NCI-H446 treated with DMSO at 0.1 percent for 48 hours (cell line): ENCODE results near the gene SEMA3B.
"Not testable (repeated sequence)": the region's sequence is repeated elsewhere in the genome, so short reads cannot be mapped to it uniquely, and the experiment has no call there.

Source experiments
- DNase-seq: peaks from one replicate; lab custom pipeline; 2025; lab: John Stamatoyannopoulos, UW

Gene SEMA3B

GRCh38 chr3:50272911-50273688 is 4.2 kb downstream of the SEMA3B start:
- DNase-seq: no peak

- DNase-seq: no peak
These were observed 4.7 kb downstream of the SEMA3B start for GRCh38 chr3:50273689-50274065.

GRCh38 chr3:50274371-50275104 is 5.6 kb downstream of the SEMA3B start:
- no peak for DNase-seq

- DNase-seq: no peak
These were observed 6.4 kb downstream of the SEMA3B start for GRCh38 chr3:50275141-50275995.

- DNase-seq: no peak
These were observed 7.2 kb downstream of the SEMA3B start for GRCh38 chr3:50275996-50276761.

DNA sequence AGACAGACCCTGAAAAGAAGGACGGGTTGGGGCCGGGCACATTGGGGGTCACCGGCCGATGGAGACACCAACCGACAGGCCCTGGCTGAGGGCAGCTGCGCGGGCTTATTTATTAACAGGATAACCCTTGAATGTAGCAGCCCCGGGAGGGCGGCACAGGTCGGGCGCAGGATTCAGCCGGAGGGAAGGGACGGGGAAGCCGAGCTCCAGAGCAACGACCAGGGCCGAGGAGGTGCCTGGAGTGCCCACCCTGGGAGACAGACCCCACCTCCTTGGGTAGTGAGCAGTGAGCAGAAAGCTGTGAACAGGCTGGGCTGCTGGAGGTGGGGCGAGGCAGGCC is 7.8 kb downstream of the SEMA3B start:
- no peak for DNase-seq

DNA sequence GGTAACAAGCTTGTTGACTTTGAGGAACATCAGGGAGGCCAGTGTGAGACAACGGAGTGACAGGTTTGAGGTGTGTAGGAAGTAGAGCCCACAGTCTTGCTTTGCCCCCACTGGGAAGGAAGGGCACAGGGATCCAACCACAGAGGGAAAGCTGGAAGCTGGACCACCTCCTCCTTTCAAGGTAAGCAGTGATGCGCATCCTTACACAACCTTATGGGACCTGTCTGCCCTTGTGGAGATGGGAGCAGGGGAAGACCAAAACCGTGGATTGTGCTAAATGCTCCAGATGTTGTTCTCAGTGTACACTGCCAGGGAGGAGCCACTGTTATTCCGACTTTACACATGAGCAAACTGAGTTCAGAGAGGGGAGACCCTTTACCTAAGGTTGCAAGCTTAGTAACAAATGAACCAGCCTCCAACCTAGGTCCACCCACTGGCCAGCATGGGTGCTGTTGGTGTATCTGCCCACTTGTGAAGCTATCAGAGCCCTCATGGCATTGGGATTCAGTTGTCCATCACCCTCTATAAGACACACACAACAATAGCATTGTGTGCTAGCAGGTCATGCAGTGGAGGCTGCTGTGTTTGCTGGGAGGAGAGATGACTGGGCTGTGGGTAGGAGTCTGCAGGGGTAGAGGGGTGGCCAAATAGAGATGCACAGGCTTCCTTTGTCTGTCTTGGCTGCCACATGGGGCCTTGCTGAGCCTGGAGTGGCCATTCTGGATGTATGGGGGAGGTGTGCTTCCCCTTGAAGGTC is 9.4 kb downstream of the SEMA3B start:
- no peak for DNase-seq

DNA sequence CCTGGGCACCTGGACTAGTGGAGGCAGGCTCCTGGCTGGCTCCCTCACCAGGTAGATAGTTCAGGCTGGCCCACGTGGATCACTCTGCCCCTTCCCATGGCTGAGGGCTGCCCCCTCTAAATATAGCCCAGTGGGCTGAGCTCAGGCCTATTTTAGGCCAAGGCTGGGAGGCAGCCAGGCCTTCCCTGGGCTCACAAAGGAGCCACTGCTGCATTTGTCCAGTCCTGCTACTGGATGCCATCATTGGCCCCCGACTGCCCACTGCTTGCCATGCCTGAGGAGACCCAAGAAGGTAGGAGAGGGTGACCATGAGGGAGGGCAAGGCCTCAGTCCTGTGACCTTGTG is 9.9 kb downstream of the SEMA3B start, which contains the start of gene LSMEM2:
TSS of gene LSMEM2 (plus strand) at position 208 of the 345 bp plus-strand sequence. CDS start at position 235, 27 bp downstream.
- no peak for DNase-seq

DNA sequence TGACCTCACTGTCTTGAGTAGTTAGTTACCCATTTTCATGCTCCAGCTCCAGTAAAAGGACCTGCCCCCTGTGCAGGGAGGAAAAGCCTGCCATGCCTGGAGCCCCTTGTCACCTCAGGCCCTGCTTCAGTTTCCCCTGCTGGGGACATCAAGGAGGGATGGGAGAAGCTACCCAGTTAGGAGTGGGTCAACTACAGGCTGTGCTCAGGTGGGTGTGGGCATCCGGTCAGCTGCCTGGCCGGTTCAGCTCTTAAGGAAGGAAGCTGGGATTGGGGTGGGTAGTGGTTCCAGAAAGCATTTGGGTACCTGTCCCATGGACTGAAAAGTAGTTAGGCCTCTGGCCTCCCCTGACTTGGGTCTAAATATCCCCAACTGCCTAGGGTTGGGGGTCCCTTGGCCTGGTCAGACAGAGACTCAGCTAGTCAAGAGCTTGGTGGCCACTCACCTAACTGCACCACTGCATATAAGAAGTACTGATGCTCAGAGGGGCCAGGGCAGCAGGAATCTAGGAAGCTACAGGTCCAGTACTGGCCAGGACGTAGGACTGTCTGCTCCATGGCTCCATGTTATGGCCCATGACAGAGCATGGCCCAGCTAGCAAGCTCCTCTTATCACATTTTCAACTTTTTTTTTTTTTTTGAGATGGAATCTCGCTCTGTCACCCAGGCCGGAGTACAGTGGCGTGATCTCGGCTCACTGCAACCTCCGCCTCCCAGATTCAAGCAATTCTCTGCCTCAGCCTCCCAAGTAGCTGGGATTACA is 10.5 kb downstream of the SEMA3B start:
- no peak for DNase-seq

GRCh38 chr3:50284121-50284520 is 15.2 kb downstream of the SEMA3B start:
- DNase-seq: not testable (repeated sequence)

DNA sequence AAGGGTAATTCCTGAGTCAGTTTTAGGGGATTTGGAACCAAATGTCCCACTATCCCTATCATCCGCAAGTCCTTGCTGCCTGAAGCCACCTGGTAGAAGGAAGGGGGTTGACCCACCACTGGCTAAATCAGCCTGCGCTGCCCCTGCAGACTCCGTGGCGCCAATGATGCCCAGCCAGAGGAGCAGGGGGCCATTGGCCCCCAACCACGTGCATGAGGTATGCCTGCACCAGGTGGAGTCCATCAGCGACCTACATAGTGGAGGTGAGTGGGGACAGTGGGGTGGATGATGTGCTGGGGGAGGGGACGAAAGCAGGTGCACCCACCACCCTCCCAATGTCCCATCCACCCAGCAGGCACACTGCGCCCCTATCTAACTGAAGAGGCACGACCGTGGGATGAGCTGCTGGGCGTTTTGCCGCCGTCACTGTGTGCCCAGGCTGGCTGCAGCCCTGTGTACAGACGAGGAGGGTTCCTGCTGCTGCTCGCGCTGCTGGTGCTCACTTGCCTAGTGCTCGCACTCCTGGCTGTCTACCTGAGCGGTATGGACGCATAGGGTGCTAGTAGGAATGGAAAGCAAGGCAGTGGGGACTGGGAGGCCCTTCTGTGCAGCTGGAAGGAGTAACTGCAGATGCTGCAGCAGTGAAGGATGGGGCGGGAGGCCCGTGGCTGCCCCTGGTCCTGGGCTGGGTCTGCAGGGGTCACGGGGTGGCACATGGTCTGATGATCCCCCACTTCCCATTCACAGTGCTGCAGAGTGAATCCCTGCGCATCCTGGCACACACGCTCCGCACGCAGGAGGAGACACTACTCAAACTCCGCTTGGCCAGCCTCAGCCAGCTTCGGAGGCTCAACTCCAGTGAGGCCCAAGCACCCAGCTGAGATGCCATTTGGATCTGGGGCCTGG is 17.6 kb downstream of the SEMA3B start:
- DNase-seq: no peak

- DNase-seq: no peak
These were observed 18.3 kb downstream of the SEMA3B start for GRCh38 chr3:50287262-50287661.

- no peak for DNase-seq
These were observed 19.6 kb downstream of the SEMA3B start for GRCh38 chr3:50288387-50289007.

DNA sequence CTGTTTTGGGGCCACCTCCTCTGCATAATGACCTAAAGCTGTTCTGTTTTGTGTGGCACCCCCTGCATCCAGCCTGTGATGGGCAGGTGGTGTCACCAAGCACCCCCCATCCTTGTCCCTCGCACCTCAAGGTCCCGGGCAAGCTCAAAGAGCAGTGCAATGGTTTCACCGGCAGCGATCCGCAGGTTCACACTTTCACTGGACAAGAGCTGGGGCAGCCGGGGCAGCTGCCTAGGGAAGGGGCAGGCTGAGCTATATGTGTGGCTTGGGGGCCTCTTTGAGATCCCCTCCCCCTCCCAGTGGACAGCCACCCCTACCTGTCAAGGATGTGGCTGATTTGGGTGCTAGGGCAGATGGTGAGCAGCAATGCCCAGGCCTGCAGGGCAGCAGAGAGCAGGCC is 20.2 kb downstream of the SEMA3B start:
- DNase-seq: no peak

- no peak for DNase-seq
These were observed 21.3 kb downstream of the SEMA3B start for GRCh38 chr3:50290161-50290641.

DNA sequence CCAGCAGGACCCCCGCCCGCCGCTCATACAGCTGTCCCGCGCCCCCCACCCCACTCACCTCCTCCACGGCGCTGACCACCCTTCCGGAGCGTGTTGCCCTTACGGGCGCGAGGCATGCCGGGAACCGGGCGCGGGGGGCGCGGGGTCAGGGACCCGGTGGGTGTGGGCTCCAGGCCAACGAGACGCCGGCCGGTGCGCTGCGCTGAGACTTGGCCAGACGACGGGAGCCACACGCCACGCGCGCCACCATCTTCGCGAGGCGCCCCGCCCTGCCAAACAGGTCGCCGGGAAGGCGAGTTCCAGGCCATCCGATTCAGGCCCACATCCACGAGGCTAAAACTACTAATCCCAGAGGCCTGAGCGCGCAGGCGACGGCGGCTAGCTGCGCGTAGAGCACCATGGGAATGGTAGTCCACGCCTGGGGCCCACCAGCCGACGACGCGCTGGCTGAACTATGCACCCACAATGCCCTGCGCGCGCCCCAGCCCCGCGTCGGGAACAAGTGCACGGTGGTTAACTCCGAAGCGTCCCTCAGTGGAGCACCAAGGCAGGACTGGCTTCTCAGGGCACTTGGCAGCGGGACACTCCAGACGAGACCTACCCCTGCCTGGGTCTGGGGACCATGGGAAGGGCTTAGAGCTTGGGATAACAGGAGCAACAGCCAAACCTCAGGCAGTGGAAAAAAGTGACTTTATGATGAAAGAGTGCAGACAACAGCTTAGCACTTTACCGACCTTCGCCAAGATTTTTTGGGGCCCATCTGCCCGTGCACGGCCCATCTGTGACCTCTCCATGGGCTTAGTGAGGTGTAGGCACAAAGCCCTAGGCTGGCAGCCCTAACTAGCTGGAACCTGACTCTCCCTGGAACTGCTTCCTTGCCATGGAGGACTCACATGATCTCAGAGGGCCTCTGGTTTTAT is 23.5 kb downstream of the SEMA3B start, which contains the start of gene IFRD2:
TSS of gene IFRD2 (minus strand) at position 271 of the 920 bp plus-strand sequence. CDS start at position 116, 155 bp downstream.
- DNase-seq: peak; percentile 91

DNA sequence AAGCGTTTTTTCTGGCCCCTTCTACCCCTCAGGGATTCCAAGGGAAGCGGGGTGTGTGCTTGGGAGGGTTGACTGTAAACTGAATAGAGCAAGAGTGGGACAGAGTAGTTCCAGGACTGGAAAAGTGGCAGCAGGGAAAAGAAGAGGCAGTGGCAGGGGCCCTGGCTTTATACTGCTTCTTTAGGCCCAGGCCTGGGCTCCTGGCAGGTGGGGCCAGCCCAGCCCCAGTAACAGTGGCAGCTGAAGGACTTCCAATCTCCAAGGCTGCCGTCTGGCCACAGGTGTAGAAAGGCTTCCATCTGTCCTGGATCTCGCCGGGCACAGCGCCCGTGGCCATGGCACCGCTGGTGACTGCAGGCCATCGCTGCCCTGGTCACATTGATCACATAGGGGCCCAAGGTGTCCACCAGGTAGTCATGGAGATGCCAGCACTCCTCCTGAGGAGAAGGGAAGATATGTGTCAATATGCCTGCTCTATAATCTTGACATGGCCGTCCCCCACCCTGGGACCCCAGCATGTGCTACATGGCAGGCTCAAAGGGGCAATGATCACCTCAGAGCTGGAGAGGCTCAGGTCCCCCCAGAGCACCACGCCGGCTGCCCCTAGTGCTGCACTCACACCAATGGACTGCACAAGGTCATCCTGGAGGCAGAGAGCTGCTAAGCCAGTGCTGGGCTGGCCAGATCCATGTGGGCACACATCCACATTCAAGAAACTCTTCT is 24.3 kb downstream of the SEMA3B start:
- no peak for DNase-seq
